Measurements from ENCODE around the gene ASB14. TPM values are rescaled to one million over a fixed set of nuclear protein-coding genes. Genes with fewer than 3 reads are reported as not detected.

ASB14 gene
- total RNA-seq, 1 experiment from 2014 or later, result not detected

DNA sequence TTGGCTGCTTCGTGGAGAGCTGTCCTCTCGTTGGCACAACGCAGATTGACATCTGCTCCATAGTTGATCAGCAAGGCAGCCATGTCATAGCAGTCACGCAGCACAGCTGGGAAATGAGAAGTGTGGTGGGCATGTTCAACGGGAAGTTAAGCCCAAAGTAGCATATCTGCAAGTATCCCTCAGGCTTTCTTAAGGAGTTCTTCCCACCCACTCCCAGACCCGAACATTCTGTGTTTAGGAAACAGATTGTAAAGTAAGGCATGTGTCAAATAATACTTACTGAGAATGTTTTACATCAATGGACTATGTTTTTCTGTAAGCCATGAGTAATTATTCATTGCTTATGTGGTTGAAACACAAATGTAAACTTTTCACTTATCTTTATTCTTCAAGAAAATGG is 9.2 kb downstream of the ASB14 start:
- Histone ChIP-seq H3K27ac (no peak overlapping the region), H3K4me3 (no peak overlapping the region), H3K27me3 (replicated peaks) (no peaks in the 10 kb centered on the region), H3K9me3 (replicated peaks) (no peaks in the 10 kb centered on the region), H3K36me3 (no peaks in the 10 kb centered on the region), H3K4me1 (replicated peaks) (no peaks in the 10 kb centered on the region)
- no peak for DNase-seq (ENCODE audit: low read depth in 1 of 2, low spot score in 2 of 2)

DNA sequence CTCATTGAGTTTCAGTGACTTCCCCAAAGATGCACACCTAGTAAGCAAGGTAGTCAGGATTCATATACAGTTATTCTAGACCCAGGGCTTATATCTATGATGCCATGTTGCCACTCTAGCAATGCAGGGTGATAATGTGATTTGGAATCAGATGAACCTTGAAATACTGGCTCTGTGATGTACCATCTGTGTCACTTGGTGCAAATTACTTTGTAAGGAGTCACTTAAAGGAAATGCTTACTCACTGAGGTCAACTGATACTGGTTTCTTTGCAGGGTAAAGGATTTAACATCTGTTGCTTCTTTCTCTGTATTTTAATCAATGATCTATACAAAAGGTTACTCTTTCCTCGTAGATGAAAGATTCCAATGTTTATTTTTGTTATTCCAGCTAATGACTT is 10.8 kb downstream of the ASB14 start:
- Histone ChIP-seq H3K27ac (no peak overlapping the region), H3K27me3 (replicated peaks) (no peaks in the 10 kb centered on the region), H3K36me3 (no peaks in the 10 kb centered on the region), H3K4me1 (replicated peaks) (no peaks in the 10 kb centered on the region), H3K4me3 (no peak overlapping the region), H3K9me3 (replicated peaks) (no peaks in the 10 kb centered on the region)
- DNase-seq (ENCODE audit: low read depth in 1 of 2, low spot score in 2 of 2), result no peak

DNA sequence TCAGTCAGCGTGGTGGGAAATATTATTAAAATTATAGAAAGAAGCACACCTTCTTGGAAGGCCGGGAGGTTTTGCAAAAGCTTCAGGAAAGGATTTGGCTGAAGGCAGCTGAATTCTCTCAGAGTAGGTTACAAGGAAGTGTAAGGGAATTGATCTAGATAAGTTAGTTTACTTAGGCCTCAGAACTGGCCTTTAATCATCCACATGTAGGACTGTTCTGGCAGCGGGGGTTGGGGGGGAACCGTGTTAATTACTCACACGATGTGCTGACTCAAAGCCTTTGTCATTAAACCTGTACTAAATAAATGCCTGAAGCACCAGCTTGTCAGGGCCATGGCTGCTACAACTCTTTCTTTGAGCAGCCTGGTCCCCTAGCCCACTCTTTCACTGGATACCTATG is 12.8 kb downstream of the ASB14 start:
- Histone ChIP-seq H3K9me3 (replicated peaks) (no peaks in the 10 kb centered on the region), H3K4me3 (no peak overlapping the region), H3K27ac (no peak overlapping the region), H3K36me3 (no peaks in the 10 kb centered on the region), H3K4me1 (replicated peaks) (no peaks in the 10 kb centered on the region), H3K27me3 (replicated peaks) (no peaks in the 10 kb centered on the region)
- no peak for DNase-seq (ENCODE audit: low read depth in 1 of 2, low spot score in 2 of 2)

DNA sequence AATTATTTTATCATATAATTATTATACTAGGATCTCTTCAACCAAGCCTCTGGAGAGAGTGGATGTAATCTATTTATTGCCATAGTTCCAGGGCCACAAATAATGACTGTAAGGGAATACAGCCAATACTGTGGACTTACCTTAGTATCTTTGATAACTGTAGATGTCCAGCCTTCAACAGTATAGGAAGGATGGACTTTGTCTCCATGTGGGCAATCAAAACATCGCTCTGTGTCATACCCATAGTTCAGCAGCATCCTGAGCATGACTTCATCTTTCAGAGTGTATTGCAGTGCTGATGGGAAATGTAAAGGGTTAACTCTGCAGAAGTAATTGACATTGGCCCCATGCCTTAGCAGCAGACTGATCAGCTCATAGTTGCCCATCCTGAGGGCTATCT is 14.2 kb downstream of the ASB14 start:
- H3K27ac ChIP-seq, result no peak overlapping the region
- DNase-seq (ENCODE audit: low read depth in 1 of 2, low spot score in 2 of 2), result no peak

DNA sequence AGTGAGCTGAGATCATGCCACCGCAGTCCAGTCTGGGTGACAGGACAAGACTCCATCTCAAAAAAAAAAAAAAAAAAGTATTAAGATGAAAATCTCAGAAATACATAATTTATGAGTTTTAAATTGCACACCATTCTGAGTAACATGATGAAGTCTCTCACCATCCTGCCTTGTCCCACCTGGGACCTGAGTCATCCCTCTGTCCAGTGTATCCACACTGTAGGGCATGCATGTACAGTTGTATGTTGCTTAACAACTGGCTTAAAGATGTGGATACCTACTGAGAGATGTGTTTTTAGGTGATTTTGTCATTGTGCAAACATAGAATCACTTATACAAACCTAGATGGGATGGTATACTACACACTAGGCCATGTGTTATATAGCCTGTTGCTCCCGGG is 17.1 kb downstream of the ASB14 start:
- DNase-seq (ENCODE audit: low read depth in 1 of 2, low spot score in 2 of 2), result no peak
- Histone ChIP-seq H3K27me3 (replicated peaks) (no peaks in the 10 kb centered on the region), H3K4me1 (replicated peaks) (no peaks in the 10 kb centered on the region), H3K36me3 (no peaks in the 10 kb centered on the region), H3K9me3 (replicated peaks) (no peaks in the 10 kb centered on the region), H3K27ac (no peak overlapping the region), H3K4me3 (no peak overlapping the region)

More for the DNA sequence above, 14.2 kb downstream of the ASB14 start:
- Histone ChIP-seq H3K9me3 (replicated peaks) (no peaks in the 10 kb centered on the region), H3K27me3 (replicated peaks) (no peaks in the 10 kb centered on the region), H3K4me1 (replicated peaks) (no peaks in the 10 kb centered on the region), H3K4me3 (no peak overlapping the region), H3K36me3 (no peaks in the 10 kb centered on the region)

DNA sequence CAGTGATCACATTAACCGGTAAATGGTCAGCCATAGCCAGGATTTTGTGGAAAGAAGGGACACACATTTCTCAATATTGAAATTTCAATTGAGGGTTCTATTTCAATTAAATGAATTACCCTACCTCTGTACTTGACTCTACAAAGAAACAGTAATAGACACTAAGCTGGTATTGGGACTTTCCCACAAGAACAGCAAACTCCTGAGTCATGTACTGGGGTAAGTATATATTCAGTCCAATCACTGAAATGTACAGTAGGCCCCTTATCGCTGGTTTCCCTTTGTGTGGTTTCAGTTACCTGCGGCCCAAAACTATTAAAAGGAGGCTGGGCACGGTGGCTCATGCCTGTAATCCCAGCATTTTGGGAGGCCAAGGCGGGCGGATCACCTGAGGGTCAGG is 17.6 kb downstream of the ASB14 start:
- no peaks in the 10 kb centered on the region for H3K27me3 ChIP-seq (replicated peaks)

DNA sequence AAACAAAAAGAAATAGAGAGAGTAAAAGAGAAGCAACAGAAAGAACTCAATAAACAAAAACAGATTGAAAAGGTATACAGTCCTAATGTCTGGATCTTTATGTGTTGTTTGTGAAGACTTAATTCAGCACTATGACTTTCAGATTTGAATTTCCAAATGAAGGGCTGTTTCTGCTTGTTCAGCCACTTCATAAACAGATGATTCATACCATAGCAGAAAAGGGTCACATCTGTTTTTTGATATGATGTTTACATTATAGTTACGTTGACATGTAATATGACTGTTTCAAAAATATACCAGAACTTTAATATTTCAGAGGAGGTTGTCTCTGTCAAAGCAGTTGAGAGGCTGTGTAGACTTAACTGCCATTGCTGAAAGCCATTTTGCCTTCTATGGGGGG is 24.1 kb downstream of the ASB14 start:
- 0 out of 2 replicates have a peak, but pooled peaks cover 7% of the 10 kb centered on the region for H3K36me3 ChIP-seq
- no peaks in the 10 kb centered on the region for H3K4me1 ChIP-seq (replicated peaks)
- no peak overlapping the region for H3K4me3 ChIP-seq
- no peak overlapping the region for H3K27ac ChIP-seq
- H3K27me3 ChIP-seq (replicated peaks), result no peaks in the 10 kb centered on the region
- no peak for DNase-seq (ENCODE audit: low read depth in 1 of 2, low spot score in 2 of 2)
- H3K9me3 ChIP-seq (replicated peaks), result no peaks in the 10 kb centered on the region

More for the DNA sequence above, 17.6 kb downstream of the ASB14 start:
- H3K4me1 ChIP-seq (replicated peaks), result no peaks in the 10 kb centered on the region
- H3K9me3 ChIP-seq (replicated peaks), result no peaks in the 10 kb centered on the region
- no peak overlapping the region for H3K27ac ChIP-seq
- DNase-seq (ENCODE audit: low read depth in 1 of 2, low spot score in 2 of 2), result no peak
- 0 out of 2 replicates have a peak, but pooled peaks cover under 1% of the 10 kb centered on the region for H3K36me3 ChIP-seq
- H3K4me3 ChIP-seq, result no peak overlapping the region

DNA sequence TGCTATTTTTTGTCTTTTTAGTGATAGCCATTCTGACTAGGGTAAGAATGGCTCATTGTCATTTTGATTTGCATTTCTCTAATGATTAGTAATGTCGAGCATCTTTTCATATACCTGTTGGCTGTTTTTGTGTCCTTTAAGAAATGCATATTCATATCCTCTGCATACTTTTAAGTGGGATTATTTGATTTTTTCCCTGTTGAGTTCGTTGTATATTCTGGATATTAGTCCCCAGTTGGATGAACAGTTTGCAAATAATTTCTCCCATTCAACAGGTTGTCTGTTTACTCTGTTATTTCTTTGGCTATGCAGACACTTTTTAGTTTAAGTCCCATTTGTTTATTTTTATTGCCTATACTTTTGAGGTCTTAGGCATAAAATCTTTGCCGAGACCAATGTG is 30.6 kb downstream of the ASB14 start:
- Histone ChIP-seq H3K27ac (no peak overlapping the region), H3K4me3 (no peak overlapping the region), H3K36me3 (peaks cover 4% of the 10 kb centered on the region), H3K4me1 (replicated peaks) (no peaks in the 10 kb centered on the region), H3K9me3 (replicated peaks) (no peaks in the 10 kb centered on the region), H3K27me3 (replicated peaks) (no peaks in the 10 kb centered on the region)
- no peak for DNase-seq (ENCODE audit: low read depth in 1 of 2, low spot score in 2 of 2)

DNA sequence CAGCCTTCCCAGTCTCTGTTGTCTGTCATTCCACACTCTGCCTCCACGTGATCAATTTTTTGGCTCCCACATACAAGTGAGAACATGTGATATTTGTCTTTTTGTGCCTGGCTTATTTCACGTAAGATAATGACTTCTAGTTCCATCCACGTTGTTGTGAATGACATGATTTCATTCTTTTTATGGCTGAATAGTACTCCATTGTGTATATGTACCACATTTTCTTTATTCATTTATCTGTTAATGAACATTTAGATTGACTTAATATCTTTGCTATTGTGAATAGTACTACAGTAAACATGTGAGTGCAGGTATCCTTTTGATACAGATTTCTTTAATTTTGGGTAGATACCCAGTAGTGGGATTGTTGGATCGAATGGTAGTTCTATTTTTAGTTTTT is 31.4 kb downstream of the ASB14 start:
- H3K4me3 ChIP-seq, result no peak overlapping the region

DNA sequence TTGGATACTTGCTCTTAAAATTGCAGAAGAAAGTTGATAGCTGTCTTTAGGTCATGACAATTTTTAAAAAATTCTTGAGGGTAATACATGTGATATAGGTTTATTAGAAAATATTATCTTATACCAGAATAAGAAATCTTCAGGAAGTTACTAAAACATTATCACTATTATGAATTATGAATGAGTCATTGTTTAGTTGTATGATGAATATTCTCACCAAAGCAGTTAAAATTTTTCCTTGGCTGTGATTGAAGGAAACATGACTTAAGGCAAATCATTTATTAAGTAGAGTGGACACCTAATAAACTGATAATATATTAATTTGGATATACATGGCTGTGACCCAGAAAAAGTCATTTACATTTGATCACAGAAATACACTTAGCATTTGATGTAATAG is 34.8 kb downstream of the ASB14 start:
- no peak for DNase-seq (ENCODE audit: low read depth in 1 of 2, low spot score in 2 of 2)
- Histone ChIP-seq H3K4me1 (replicated peaks) (no peaks in the 10 kb centered on the region), H3K4me3 (no peak overlapping the region), H3K9me3 (replicated peaks) (no peaks in the 10 kb centered on the region), H3K27me3 (replicated peaks) (no peaks in the 10 kb centered on the region), H3K36me3 (peaks cover 4% of the 10 kb centered on the region), H3K27ac (no peak overlapping the region)

More for the DNA sequence above, 31.4 kb downstream of the ASB14 start:
- Histone ChIP-seq H3K36me3 (peaks cover 4% of the 10 kb centered on the region), H3K27ac (no peak overlapping the region), H3K27me3 (replicated peaks) (no peaks in the 10 kb centered on the region), H3K4me1 (replicated peaks) (no peaks in the 10 kb centered on the region), H3K9me3 (replicated peaks) (no peaks in the 10 kb centered on the region)
- DNase-seq (ENCODE audit: low read depth in 1 of 2, low spot score in 2 of 2), result no peak

DNA sequence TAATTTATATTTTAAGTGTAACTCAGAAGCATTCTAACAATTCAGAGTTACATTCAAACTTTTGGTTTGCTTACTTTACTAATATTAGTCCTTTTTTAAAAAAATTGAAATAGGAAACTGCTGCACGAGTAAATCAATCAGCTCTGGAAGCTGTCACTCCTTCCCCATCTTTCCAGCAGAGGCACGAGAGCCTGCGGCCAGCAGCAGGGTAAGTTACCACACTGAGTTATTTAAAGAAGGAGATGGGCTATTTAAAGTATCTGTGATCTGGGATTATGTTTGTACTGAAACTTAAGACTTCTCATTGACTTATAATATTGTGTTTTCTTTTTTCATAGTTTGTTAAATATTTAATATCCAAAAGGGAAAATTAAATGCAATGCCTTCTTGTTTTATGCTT is 35.6 kb downstream of the ASB14 start:
- no peak overlapping the region for H3K27ac ChIP-seq
- H3K4me1 ChIP-seq (replicated peaks), result no peaks in the 10 kb centered on the region
- no peaks in the 10 kb centered on the region for H3K9me3 ChIP-seq (replicated peaks)

DNA sequence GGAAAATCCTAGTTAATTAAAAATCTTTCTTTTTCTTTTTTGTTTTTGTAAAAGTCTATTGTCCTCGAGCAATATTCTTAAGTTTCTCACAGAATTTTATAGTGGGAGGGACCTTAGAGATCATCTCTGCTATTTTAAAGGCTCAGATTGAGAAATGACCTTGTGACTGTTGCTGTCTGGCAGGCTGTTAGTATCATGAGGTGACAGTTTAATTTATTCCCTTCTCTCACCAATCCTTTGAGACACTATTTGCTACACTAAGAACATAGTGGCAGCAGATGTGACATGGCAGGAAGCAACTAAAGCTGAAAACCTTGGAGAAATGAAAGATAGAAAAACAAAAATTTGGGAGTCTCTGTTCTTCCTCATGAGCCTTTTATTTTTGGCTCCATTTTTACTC is 40.1 kb downstream of the ASB14 start:
- Histone ChIP-seq H3K4me1 (replicated peaks) (no peaks in the 10 kb centered on the region), H3K4me3 (no peak overlapping the region), H3K27me3 (replicated peaks) (no peaks in the 10 kb centered on the region), H3K27ac (no peak overlapping the region), H3K36me3 (no peaks in the 10 kb centered on the region), H3K9me3 (replicated peaks) (no peaks in the 10 kb centered on the region)
- DNase-seq (ENCODE audit: low read depth in 1 of 2, low spot score in 2 of 2), result no peak

More for the DNA sequence above, 35.6 kb downstream of the ASB14 start:
- Histone ChIP-seq H3K36me3 (peaks cover 4% of the 10 kb centered on the region), H3K27me3 (replicated peaks) (no peaks in the 10 kb centered on the region), H3K4me3 (no peak overlapping the region)
- no peak for DNase-seq (ENCODE audit: low read depth in 1 of 2, low spot score in 2 of 2)

DNA sequence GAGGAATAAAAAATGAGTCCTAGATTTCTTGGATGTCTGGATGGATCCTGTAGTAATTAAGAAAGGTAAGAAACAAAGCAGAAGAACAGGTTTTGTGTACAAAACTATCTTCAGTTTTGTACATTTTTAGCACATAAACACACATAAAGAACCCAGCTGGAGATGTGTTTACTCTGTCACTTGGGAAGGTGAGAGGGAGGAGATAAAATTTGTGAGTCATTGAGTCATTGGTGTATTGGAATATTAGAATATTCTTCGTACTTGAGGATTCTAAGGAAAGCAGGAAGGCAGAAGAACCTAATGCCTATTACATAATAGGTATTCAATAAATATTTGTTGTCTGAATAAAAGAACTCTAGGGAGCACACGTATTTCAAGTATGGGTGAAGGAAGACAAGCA is 47.5 kb downstream of the ASB14 start:
- H3K9me3 ChIP-seq (replicated peaks), result no peaks in the 10 kb centered on the region
- H3K27me3 ChIP-seq (replicated peaks), result no peaks in the 10 kb centered on the region
- no peaks in the 10 kb centered on the region for H3K4me1 ChIP-seq (replicated peaks)
- 0 out of 2 replicates have a peak, but pooled peaks cover 3% of the 10 kb centered on the region for H3K36me3 ChIP-seq
- no peak for DNase-seq (ENCODE audit: low read depth in 1 of 2, low spot score in 2 of 2)
- no peak overlapping the region for H3K4me3 ChIP-seq
- no peak overlapping the region for H3K27ac ChIP-seq

DNA sequence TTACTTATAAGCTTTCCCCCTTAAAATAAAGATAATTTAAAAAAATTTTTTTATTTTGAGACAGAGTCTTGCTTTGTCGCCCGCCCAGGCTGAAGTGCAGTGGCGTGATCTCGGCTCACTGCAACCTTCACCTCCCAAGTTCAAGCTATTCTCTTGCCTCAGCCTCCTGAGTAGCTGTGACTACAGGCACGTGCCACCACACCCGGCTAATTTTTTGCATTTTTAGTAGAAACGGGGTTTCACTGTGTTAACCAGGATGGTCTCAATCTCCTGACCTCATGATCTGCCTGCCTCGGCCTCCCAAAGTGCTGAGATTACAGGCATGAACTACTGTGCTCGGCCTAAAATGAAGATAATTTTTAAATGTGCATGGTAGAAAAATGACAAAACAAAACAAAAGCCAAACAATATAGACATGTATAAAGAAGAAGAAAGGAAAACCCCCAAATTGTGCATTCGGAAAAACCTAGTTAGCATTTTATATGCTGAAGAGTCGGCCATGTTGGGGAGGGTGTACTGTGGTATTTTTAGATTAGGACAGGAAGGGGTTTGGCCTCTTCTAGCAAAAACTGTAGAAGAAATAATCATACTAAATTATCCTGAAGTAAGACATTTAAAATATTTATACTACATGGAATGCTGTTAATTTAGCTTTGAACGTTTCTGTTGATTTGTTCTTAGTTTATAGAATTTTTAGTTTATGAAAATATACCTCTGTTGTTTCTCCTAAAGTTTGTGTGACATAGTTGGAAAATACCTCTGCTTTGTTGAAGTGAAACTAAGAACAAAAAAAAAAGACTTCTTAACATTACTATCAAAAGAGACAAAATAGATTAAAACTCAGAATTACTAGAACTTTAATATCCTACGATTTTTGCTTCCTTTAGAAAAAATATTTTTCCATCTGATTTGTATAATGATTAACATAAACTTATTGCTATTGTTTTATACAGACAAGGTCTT is 57.6 kb downstream of the ASB14 start:
- DNase-seq (ENCODE audit: low read depth in 1 of 2, low spot score in 2 of 2), result no peak
- Histone ChIP-seq H3K27me3 (replicated peaks) (no peaks in the 10 kb centered on the region), H3K4me3 (no peak overlapping the region), H3K4me1 (replicated peaks) (peaks cover 2% of the 10 kb centered on the region), H3K36me3 (peaks cover 10% of the 10 kb centered on the region), H3K27ac (no peak overlapping the region), H3K9me3 (replicated peaks) (no peaks in the 10 kb centered on the region)

Measured in SJSA1 (cell line).